Raji (cell line): ENCODE results near the gene PILRB.

ENCODE experiments used
- POLR2A ChIP-seq: IDR thresholded peaks from 2 replicates; pipeline ENCODE4 v1.6.1; 2011; ENCODE audit warnings: low read depth, low read length, control low read depth; ENCODE audit not compliant: insufficient read depth

Gene PILRB

DNA sequence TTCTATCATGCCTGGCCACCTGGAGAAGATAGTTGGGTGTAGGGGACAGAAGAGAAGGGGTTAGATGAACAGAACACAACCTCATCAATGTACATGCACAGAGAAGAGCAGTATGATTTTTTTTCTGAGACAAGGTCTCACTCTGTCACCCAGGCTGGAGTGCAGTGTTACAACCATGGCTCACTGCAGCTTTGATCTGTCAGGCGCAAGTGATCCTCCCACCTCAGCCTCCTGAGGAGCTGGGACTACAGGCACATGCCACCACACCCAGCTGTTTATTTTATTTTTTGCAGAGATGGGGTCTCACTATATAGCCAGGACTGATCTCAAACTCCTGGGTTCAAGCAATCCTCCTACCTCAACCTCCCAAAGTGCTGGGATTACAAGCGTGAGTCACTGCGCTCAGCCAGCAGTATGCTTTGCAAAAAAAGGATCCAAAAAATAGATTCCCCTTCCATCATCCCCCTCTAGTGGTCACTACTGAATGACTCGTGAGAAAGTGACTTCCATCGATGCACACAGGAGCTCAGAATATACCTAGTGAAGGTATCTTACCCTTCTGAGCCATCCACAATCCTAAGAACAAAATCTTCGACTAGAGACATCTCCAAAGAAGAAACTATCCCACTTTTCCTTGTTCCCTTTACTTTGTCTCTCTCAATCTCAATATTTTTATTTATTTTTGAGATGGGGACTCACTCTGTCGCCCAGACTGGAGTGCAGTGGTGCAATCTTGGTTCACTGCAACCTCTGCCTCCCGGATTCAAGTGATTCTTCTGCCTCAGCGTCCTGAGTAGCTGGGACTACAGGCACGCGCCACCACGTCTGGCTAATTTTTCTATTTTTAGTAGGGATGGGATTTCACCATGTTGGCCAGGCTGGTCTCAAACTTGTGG is 49.6 kb downstream of the PILRB start:
- no peak for TF ChIP-seq POLR2A

DNA sequence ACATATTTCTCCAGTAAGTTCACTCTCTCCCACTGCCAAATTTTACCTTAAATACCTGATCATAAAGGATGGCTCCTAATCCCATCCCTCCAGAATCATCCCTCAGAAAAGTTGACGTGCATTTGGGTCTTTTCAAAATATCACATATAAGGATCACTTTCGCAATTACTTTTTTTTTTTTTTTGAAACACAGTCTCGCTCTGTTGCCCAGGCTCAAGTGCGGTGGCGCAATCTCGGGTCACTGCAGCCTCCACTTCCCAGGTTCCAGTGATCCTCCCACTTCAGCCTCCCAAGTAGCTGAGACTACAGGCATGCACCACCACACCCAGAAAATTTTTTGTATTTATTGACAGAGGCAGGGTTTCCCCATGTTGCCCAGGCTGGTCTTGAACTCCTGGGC is 53.2 kb downstream of the PILRB start:
- no peak for TF ChIP-seq POLR2A

DNA sequence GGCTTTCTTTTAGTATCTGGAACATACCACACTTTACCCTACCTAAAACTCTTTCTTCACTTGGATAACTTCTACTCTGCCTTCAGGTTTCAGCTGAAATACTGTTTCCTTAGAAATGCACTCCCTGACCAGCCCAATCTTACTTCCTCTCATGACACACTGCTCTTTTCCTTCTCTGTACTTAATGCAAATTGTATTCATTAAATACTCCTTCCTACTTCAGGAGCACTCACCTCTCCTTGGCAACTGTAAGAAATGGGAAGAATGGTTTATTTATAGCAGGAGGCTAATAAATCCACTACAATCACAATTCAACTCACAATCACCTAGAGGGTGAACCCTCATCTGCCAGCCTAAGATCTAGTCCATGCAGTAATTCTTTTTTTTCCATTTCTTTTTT is 55.4 kb downstream of the PILRB start:
- TF ChIP-seq POLR2A = no peak

GRCh38 chr7:100413889-100414288 is 56.0 kb downstream of the PILRB start:
- TF ChIP-seq POLR2A = no peak

DNA sequence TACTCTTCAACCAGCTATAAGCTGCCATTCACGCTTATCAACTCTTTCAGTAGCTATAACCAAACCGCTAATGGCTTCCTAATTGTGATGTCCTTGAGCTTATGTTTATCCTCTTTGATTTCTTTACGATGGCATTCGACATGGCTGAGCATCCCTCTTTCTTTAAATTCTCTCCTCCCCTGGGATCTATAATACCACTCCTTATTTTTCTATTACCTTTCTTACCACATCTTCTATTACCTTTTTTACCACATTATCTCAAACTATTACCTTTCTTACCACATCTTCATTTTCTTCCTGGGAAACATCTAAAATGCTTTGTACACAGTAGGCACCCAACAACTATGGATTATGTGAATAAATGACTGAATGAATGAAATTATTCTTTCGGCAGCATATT is 57.5 kb downstream of the PILRB start:
- TF ChIP-seq POLR2A = no peak
